ENCODE results near the gene FGFR1OP2. TPM values are rescaled to one million over a fixed set of nuclear protein-coding genes. Genes with fewer than 3 reads are reported as not detected.
A peak's percentile ranks its signal among the peaks of the same experiment; 100 is the strongest.

The FGFR1OP2 gene
- total RNA-seq, 1 experiment from 2014 or later: 45.7 TPM

DNA sequence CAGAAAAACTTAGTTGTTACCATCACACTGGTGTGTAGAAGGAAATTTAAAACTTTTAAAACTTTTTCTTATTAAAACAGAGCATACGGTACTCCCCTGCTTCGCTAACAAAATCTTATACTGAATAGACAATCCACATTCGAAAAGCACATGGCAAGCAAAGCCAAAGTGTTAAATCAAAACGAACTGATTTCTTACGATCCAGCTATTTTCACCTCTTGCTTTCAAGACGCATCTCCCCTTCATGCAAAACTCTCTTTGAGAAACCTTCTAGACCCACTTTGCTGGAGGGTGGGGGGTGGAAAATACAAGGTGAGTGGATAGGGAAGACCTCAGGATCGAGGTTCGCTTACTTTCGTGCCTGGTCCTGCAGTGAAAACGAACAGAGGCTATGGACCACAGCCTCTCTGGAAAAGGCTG, 817 bp upstream of the FGFR1OP2 start:
- H3K9me3 ChIP-seq (ENCODE audit: insufficient read depth, low read depth): no peaks in the 10 kb centered on the region
- peaks cover 5% of the 10 kb centered on the region; the same call in 1 of the 2 replicates for H4K20me1 ChIP-seq (ENCODE audit: insufficient read depth)
- H3K36me3 ChIP-seq (ENCODE audit: low read depth): peaks cover 23% of the 10 kb centered on the region
- TF ChIP-seq EZH2 (IDR thresholded peaks at IDR 0.05; ENCODE audit: low read depth): no peak
- TF ChIP-seq, protein P1, sequence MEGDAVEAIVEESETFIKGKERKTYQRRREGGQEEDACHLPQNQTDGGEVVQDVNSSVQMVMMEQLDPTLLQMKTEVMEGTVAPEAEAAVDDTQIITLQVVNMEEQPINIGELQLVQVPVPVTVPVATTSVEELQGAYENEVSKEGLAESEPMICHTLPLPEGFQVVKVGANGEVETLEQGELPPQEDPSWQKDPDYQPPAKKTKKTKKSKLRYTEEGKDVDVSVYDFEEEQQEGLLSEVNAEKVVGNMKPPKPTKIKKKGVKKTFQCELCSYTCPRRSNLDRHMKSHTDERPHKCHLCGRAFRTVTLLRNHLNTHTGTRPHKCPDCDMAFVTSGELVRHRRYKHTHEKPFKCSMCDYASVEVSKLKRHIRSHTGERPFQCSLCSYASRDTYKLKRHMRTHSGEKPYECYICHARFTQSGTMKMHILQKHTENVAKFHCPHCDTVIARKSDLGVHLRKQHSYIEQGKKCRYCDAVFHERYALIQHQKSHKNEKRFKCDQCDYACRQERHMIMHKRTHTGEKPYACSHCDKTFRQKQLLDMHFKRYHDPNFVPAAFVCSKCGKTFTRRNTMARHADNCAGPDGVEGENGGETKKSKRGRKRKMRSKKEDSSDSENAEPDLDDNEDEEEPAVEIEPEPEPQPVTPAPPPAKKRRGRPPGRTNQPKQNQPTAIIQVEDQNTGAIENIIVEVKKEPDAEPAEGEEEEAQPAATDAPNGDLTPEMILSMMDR (conservative IDR thresholded peaks at IDR 0.05): no peak
- H3K27me3 ChIP-seq (ENCODE audit: insufficient read depth, low read depth): no peaks in the 10 kb centered on the region
- H3K4me1 ChIP-seq (replicated peaks; ENCODE audit: insufficient read depth): peaks cover 34% of the 10 kb centered on the region
- ChIA-PET CTCF (no interaction called here), POLR2A (ENCODE audit: unreplicated experiment) (no interaction called here)
- DNase-seq: no peak
- peak overlapping the region; percentile 92 for H3K27ac ChIP-seq
- peak overlapping the region; percentile 87 for H3K4me2 ChIP-seq
- peaks cover 15% of the 10 kb centered on the region for H3F3A ChIP-seq (ENCODE audit: insufficient read depth, low read depth)
- no peaks in the 10 kb centered on the region for H3K9me2 ChIP-seq (ENCODE audit: insufficient read depth)
- intact Hi-C loops (cut with micrococcal nuclease; ENCODE audit: unreplicated experiment): loop anchor here (10.0 kb wide), 2 partner anchors 367 to 447 kb away; no protein-coding TSS in a partner anchor
- peaks cover 90% of the 10 kb centered on the region for H3K79me2 ChIP-seq (ENCODE audit: low read depth)
- BruUV-seq (replicated peaks): TSS peak; percentile 78
- H2AFZ ChIP-seq: peak overlapping the region; percentile 93
- peak overlapping the region; percentile 90 for H3K4me3 ChIP-seq

DNA sequence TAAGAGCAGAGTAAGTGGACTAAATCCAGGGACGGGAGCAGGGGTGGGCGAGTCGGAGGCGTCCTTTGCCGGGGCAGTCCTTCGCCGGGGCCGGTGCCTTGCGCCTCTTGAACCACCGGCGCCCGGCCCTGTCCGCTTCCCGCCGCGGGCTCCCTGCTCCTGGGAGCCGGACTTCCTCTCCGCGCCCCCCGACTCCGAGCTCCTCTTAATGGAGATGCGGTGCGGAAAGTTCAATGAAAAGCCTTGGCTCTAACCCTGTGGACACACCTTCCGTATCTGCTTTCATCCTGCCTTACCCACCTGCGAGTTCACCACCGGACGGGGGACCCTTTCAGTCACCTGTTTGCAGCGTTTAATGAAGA, 412 bp downstream of the FGFR1OP2 start:
- Histone ChIP-seq H3K9me3 (ENCODE audit: insufficient read depth, low read depth) (no peaks in the 10 kb centered on the region), H3K4me3 (peak overlapping the region; percentile 90), H3K4me2 (peak overlapping the region; percentile 81), H4K20me1 (ENCODE audit: insufficient read depth) (peaks cover 4% of the 10 kb centered on the region; the same call in 1 of the 2 replicates), H3K27me3 (ENCODE audit: insufficient read depth, low read depth) (no peaks in the 10 kb centered on the region), H3K4me1 (replicated peaks; ENCODE audit: insufficient read depth) (peaks cover 40% of the 10 kb centered on the region), H3K79me2 (ENCODE audit: low read depth) (peaks cover 93% of the 10 kb centered on the region), H2AFZ (peak overlapping the region; percentile 93), H3K9me2 (ENCODE audit: insufficient read depth) (no peaks in the 10 kb centered on the region), H3K27ac (peak overlapping the region; percentile 92), H3F3A (ENCODE audit: insufficient read depth, low read depth) (peaks cover 19% of the 10 kb centered on the region), H3K36me3 (ENCODE audit: low read depth) (peaks cover 13% of the 10 kb centered on the region; the same call in 1 of the 2 replicates)
- ChIA-PET CTCF (no interaction called here), POLR2A (ENCODE audit: unreplicated experiment) (interaction anchor here (0.7 kb wide), 1 partner anchor 367 kb away, joined by 7 read pairs; no protein-coding TSS in a partner anchor)
- intact Hi-C loops (cut with micrococcal nuclease; ENCODE audit: unreplicated experiment): loop anchor here (1.0 to 10.0 kb wide), 3 partner anchors 76 to 446 kb away; partner anchors contain the start of gene TM7SF3
- TF ChIP-seq, protein P1 (conservative IDR thresholded peaks at IDR 0.05): no peak
- no peak for TF ChIP-seq EZH2 (IDR thresholded peaks at IDR 0.05; ENCODE audit: low read depth)
- BruUV-seq (replicated peaks): TSS peak; percentile 60
- DNase-seq: peak in 1 of 2 experiments; percentile 43

DNA sequence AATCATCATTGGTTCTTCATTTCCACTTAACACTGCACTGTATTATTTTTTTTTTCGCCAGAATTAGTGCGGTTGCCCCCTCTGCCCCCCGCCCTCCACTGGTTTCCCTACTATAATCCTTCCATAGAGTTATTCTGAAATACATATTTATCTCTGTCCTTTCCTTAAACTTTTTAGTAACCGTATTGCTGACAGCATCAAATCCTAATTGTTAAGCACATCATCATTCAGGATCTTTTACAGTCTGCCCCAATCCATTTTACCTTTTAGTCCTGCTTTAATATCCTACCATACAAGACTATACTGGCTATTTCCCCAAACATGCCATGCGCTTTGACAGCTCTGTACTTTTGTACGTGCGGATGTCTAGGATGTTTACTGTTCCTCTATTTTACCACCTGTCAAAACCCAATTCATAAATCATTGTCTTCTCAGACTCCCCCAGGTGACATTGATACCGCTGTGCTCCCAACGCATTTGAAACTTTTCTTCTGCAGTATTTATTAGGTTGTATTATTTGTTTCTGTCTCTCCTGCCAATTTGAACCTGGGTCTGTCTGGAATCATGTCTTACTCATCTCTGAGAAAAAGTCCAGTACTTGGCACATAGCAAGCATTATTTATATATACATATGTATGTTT, 1.0 kb downstream of the FGFR1OP2 start:
- H3K36me3 ChIP-seq (ENCODE audit: low read depth): peaks cover 9% of the 10 kb centered on the region; the same call in 1 of the 2 replicates
- CTCF ChIA-PET: no interaction called here
- peaks cover 4% of the 10 kb centered on the region; the same call in 1 of the 2 replicates for H4K20me1 ChIP-seq (ENCODE audit: insufficient read depth)
- H3K4me1 ChIP-seq (replicated peaks; ENCODE audit: insufficient read depth): peaks cover 40% of the 10 kb centered on the region
- peak overlapping the region; percentile 81 for H3K4me2 ChIP-seq
- no peaks in the 10 kb centered on the region for H3K27me3 ChIP-seq (ENCODE audit: insufficient read depth, low read depth)
- H3F3A ChIP-seq (ENCODE audit: insufficient read depth, low read depth): peaks cover 19% of the 10 kb centered on the region
- intact Hi-C loops (cut with micrococcal nuclease; ENCODE audit: unreplicated experiment): loop anchor here (10.0 kb wide), 2 partner anchors 365 to 445 kb away; no protein-coding TSS in a partner anchor
- POLR2A ChIA-PET (ENCODE audit: unreplicated experiment): interaction anchor here (0.6 kb wide), 1 partner anchor 18 kb away, joined by 5 read pairs; no protein-coding TSS in a partner anchor
- H3K79me2 ChIP-seq (ENCODE audit: low read depth): peaks cover 93% of the 10 kb centered on the region
- no TSS peak for BruUV-seq (replicated peaks)
- H3K9me3 ChIP-seq (ENCODE audit: insufficient read depth, low read depth): no peaks in the 10 kb centered on the region
- H2AFZ ChIP-seq: peak overlapping the region; percentile 93
- DNase-seq: no peak
- H3K4me3 ChIP-seq: peak overlapping the region; percentile 90
- TF ChIP-seq EZH2 (IDR thresholded peaks at IDR 0.05; ENCODE audit: low read depth): no peak
- TF ChIP-seq, protein P1 (conservative IDR thresholded peaks at IDR 0.05): no peak
- H3K27ac ChIP-seq: peak overlapping the region; percentile 92
- H3K9me2 ChIP-seq (ENCODE audit: insufficient read depth): no peaks in the 10 kb centered on the region

Data from PC-9 (cell line).